GM12878 (cell line): ENCODE measurements around the gene OGFR. TPM values are rescaled to one million over a fixed set of nuclear protein-coding genes. Genes with fewer than 3 reads are reported as not detected.

Source experiments
- ATAC-seq: fragments of 200-7000 bp; cut with Tn5 transposase; 3 replicates; pipeline ENCODE4 v1.9.1; 2020; ENCODE audit warnings: mild to moderate bottlenecking, moderate library complexity
- BruUV-seq: library from RNA; stranded (reverse); fragments of 400-500 nt; replicated peaks from 2 replicates; lab custom pipeline; 2021; lab: Mats Ljungman, UMichigan
- CTCF ChIA-PET: fragments of 300-600 bp; sonication (Branson Sonifier 250); formaldehyde crosslinking; extraction: SDS; loops from one replicate; lab custom pipeline; 2021; ENCODE audit warnings: inconsistent platforms; lab: Yijun Ruan, JAX
- POLR2A ChIA-PET: fragments of 350-600 bp; formaldehyde crosslinking; extraction: SDS; loops from one replicate; lab custom pipeline; 2021; ENCODE audit warnings: inconsistent platforms; lab: Charles Lee
- RAD21 ChIA-PET: fragments of 300-600 bp; sonication (Branson Sonifier 250); formaldehyde crosslinking; loops from one replicate; lab custom pipeline; 2023; ENCODE audit warnings: antibody characterized with exemption; ENCODE audit not compliant: unreplicated experiment; lab: Charles Lee
- SMC1A ChIA-PET: fragments of 300-600 bp; sonication (Branson Sonifier 250); formaldehyde crosslinking; loops from one replicate; lab custom pipeline; 2023; ENCODE audit not compliant: unreplicated experiment, uncharacterized antibody; lab: Charles Lee
- DNase-seq: peaks from one replicate; pipeline ENCODE4 v3.0.0-alpha.2; 2011; ENCODE audit warnings: low read depth, low spot score
- FAIRE-seq: peaks from 3 replicates; lab custom pipeline; 2011; peaks lifted over from hg19 to GRCh38; lab: Jason Lieb, UNC
- H2AFZ ChIP-seq: 2 replicates; pipeline ENCODE4 v1.6.0; 2011; ENCODE audit warnings: low read depth, low read length, control low read depth; ENCODE audit not compliant: control insufficient read depth
- H3K27ac ChIP-seq: 2 replicates; pipeline ENCODE4 v1.5.1; 2011; ENCODE audit warnings: control low read depth; ENCODE audit not compliant: control insufficient read depth, insufficient read depth
- H3K27me3 ChIP-seq, 2 experiments: replicated peaks in 1 of 2; 2 replicates each; pipeline versions ENCODE4 v1.6.0 to v1.6.1; 2011; ENCODE audit warnings: low read length in 1 of 2; ENCODE audit not compliant: control insufficient read depth in 2 of 2, insufficient read depth in 2 of 2
- H3K36me3 ChIP-seq, 2 experiments: 2 replicates each; pipeline ENCODE4 v1.5.1; 2011; ENCODE audit warnings: low read length in 1 of 2; ENCODE audit not compliant: control insufficient read depth in 2 of 2, insufficient read depth in 2 of 2
- H3K4me1 ChIP-seq: 2 replicates; pipeline ENCODE4 v1.6.1; 2011; ENCODE audit warnings: mild to moderate bottlenecking, low read length, moderate library complexity, mixed read lengths; ENCODE audit not compliant: control insufficient read depth, insufficient read depth
- H3K4me2 ChIP-seq: 2 replicates; pipeline ENCODE4 v1.6.0; 2011; ENCODE audit warnings: control low read depth; ENCODE audit not compliant: control insufficient read depth, insufficient read depth
- H3K4me3 ChIP-seq: fragments of 200-600 bp; sonication (generic); 2 replicates; pipeline ENCODE4 v1.5.1; 2016
- H3K79me2 ChIP-seq: 2 replicates; pipeline ENCODE4 v1.6.0; 2011; ENCODE audit warnings: low read length; ENCODE audit not compliant: control insufficient read depth, insufficient read depth
- H3K9ac ChIP-seq: 2 replicates; pipeline ENCODE4 v1.8.0; 2011; ENCODE audit warnings: low read length, control low read depth, mixed read lengths; ENCODE audit not compliant: control insufficient read depth, insufficient read depth
- H3K9me3 ChIP-seq: replicated peaks from 3 replicates; pipeline ENCODE4 v1.5.1; 2011; ENCODE audit warnings: mild to moderate bottlenecking, low read length; ENCODE audit not compliant: control insufficient read depth, insufficient read depth
- H4K20me1 ChIP-seq: 2 replicates; pipeline ENCODE4 v1.6.0; 2011; ENCODE audit not compliant: control insufficient read depth, insufficient read depth
- GABPA ChIP-seq: IDR thresholded peaks from 2 replicates; pipeline ENCODE4 v1.6.1; 2014; ENCODE audit warnings: antibody characterized with exemption, low read depth, mild to moderate bottlenecking, inconsistent platforms
- NFIC ChIP-seq: IDR thresholded peaks from 2 replicates; pipeline ENCODE4 v1.6.1; 2012; ENCODE audit warnings: low read depth, mild to moderate bottlenecking, inconsistent platforms, low read length, moderate library complexity
- RAD21 ChIP-seq: IDR thresholded peaks from 2 replicates; pipeline ENCODE4 v1.6.1; 2011; ENCODE audit warnings: mild to moderate bottlenecking, low read depth, low read length, moderate library complexity; ENCODE audit not compliant: insufficient read depth
- SREBF2 ChIP-seq: IDR thresholded peaks from 2 replicates; pipeline ENCODE4 v1.6.1; 2012; ENCODE audit warnings: mild to moderate bottlenecking, low read length
- TCF7 ChIP-seq: IDR thresholded peaks from 2 replicates; pipeline ENCODE4 v1.6.1; 2014; ENCODE audit warnings: antibody characterized with exemption, borderline replicate concordance
- WGBS: methylation state at CpG from one replicate; pipeline ENCODE4 v1.1.6; 2016; ENCODE audit warnings: low lambda C conversion rate; ENCODE audit not compliant: insufficient replicate concordance, insufficient coverage; ENCODE audit errors: missing lambda C conversion rate; 5-methylcytosine and 5-hydroxymethylcytosine counted together
- in situ Hi-C: fragments of 300-500 bp; cut with MboI; formaldehyde crosslinking; loops from 9 replicates; pipeline ENCODE4 v1.14.3; 2018; ENCODE audit warnings: mixed read lengths
- intact Hi-C: fragments of 100-400 bp; cut with micrococcal nuclease; formaldehyde crosslinking; loops from one replicate; pipeline ENCODE4 v1.14.2; 2022; ENCODE audit not compliant: unreplicated experiment
- polyA plus RNA-seq, 11 experiments: library from polyadenylated mRNA; depleted of rRNA in 4 of 11; unstranded in 6 of 11; stranded (reverse) in 5 of 11; fragments of >200 nt; fragmentation: Nextera tagmentation in 4 of 11; fragmentation: Illumina TruSeq in 1 of 11; extraction: Ambion mirVana in 4 of 11; extraction: Trizol in 1 of 11; gene quantifications; 1 replicate in 1 of 11; 2 replicates in 10 of 11; pipeline versions ENCODE4 v1.2.1 to v1.2.3, GENCODE V29; 2011 to 2016; ENCODE audit warnings: inconsistent platforms in 2 of 11, missing spikeins in 2 of 11, low read depth in 1 of 11
- total RNA-seq, 4 experiments: library from RNA; depleted of rRNA in 3 of 4; stranded (reverse); fragments of >200 nt in 3 of 4; fragmentation: Illumina TruSeq in 1 of 4; extraction: Trizol in 1 of 4; gene quantifications; 2 replicates each; pipeline versions ENCODE4 v1.2.1 to v1.2.3, GENCODE V29; 2013 to 2021
- TF ChIP-seq, protein P1 (sequence below): IDR thresholded peaks from 2 replicates; pipeline ENCODE4 v1.6.1; 2011; ENCODE audit warnings: low read depth, low read length, improper control_type of control experiment, borderline replicate concordance

The OGFR gene
- total and polyA plus RNA-seq, 10 of the 15 experiments (the other 5 are each of a cell fraction or from before 2014, with no cell fraction given) = 0.72 to 62.1 (median 27.3) TPM

DNA sequence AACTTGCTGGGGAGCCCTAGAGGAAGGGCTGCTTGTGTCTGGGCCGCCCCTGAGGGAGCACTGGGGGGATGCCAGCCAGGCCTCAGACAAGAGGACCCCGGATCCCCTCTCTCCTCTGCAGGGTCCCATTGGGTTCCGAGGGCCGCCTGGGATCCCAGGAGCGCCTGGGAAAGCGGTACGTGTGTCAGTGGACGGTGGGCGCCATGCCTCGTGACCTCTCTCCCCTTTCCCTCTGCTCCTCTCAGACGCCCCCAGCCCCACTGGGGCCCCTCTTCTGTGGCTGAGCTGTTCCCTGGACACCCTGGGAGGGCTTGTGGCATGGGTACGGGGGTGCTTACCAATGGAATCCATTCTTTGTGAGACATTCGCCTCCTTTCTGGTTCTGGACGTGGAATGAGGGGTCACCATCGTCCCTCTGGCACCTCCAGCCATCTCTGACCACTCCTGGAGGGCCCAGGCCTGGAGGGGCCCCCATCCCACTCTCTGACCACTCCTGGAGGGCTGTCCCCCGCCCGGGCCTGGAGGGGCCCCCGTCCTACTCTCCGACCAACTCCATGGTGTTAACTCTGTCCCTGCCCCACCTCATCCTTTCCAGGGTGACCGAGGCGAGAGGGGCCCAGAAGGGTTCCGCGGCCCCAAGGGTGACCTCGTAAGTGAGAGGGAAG, 22.1 kb downstream of the OGFR start:
- H3K27me3 ChIP-seq = no peaks in the 10 kb centered on the region
- H3K9me3 ChIP-seq = no peaks in the 10 kb centered on the region
- TF ChIP-seq RAD21 (no peak), NFIC (no peak), SREBF2 (no peak), TCF7 (no peak), GABPA (no peak)
- TF ChIP-seq, protein P1, sequence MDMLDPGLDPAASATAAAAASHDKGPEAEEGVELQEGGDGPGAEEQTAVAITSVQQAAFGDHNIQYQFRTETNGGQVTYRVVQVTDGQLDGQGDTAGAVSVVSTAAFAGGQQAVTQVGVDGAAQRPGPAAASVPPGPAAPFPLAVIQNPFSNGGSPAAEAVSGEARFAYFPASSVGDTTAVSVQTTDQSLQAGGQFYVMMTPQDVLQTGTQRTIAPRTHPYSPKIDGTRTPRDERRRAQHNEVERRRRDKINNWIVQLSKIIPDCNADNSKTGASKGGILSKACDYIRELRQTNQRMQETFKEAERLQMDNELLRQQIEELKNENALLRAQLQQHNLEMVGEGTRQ = no peak
- no peak overlapping the region for H3K4me2 ChIP-seq
- no peak overlapping the region for H3K9ac ChIP-seq
- no peak for DNase-seq
- in situ Hi-C loops (loop anchor here (5.0 kb wide), 1 partner anchor 49 kb away; no protein-coding TSS in a partner anchor), intact Hi-C loops (no loop called here)
- H4K20me1 ChIP-seq = no peaks in the 10 kb centered on the region
- ChIA-PET RAD21 (no interaction called here), CTCF (no interaction called here), SMC1A (no interaction called here), POLR2A (interaction anchor here (0.5 kb wide), 1 partner anchor 148 kb away, joined by 4 read pairs; no protein-coding TSS in a partner anchor)
- peaks cover 4% of the 10 kb centered on the region; the same call in 1 of the 2 replicates for H3K4me1 ChIP-seq
- no peak overlapping the region for H3K27ac ChIP-seq
- FAIRE-seq = no peak
- no TSS peak for BruUV-seq
- H2AFZ ChIP-seq = no peak overlapping the region
- no peaks in the 10 kb centered on the region for H3K79me2 ChIP-seq
- 55% methylated on average over 21 of the region's 24 CpGs for WGBS
- no peak for ATAC-seq
- H3K36me3 ChIP-seq = no peaks in the 10 kb centered on the region
- no peak overlapping the region for H3K4me3 ChIP-seq
